A673 (cell line): ENCODE measurements around the gene KCNE4. TPM values are rescaled to one million over a fixed set of nuclear protein-coding genes. Genes with fewer than 3 reads are reported as not detected.

Experiments used
- BruUV-seq: library from RNA; stranded (reverse); fragments of 400-500 nt; replicated peaks from 2 replicates; lab custom pipeline; 2021; lab: Mats Ljungman, UMichigan
- CTCF ChIA-PET: fragments of 300-600 bp; sonication (Branson Sonifier 250); formaldehyde crosslinking; loops from one replicate; lab custom pipeline; 2022; ENCODE audit warnings: antibody characterized with exemption; lab: Charles Lee
- POLR2A ChIA-PET: fragments of 300-600 bp; sonication (Branson Sonifier 250); formaldehyde crosslinking; loops from one replicate; lab custom pipeline; 2022; ENCODE audit warnings: antibody characterized with exemption; ENCODE audit not compliant: low non-redundant PET; lab: Charles Lee
- DNase-seq: peaks from one replicate; pipeline ENCODE4 v3.0.0-alpha.2; 2015; ENCODE audit warnings: low spot score
- H3K27ac ChIP-seq: fragments of 200-600 bp; sonication (generic); 2 replicates; pipeline ENCODE4 v1.5.1; 2016; ENCODE audit warnings: mixed run types, low read depth, mild to moderate bottlenecking, mixed read lengths, antibody characterized with exemption, low read length; ENCODE audit not compliant: poor library complexity, severe bottlenecking
- H3K27me3 ChIP-seq: fragments of 200-600 bp; sonication (generic); replicated peaks from 2 replicates; pipeline ENCODE4 v1.6.1; 2017; ENCODE audit warnings: mixed run types, low read depth, mild to moderate bottlenecking, mixed read lengths, antibody characterized with exemption, low read length; ENCODE audit not compliant: insufficient read depth, poor library complexity
- H3K36me3 ChIP-seq: fragments of 200-600 bp; sonication (generic); 2 replicates; pipeline ENCODE4 v1.6.1; 2016; ENCODE audit warnings: mixed run types, mild to moderate bottlenecking, mixed read lengths, antibody characterized with exemption, low read length; ENCODE audit not compliant: insufficient read depth, poor library complexity, severe bottlenecking
- H3K4me1 ChIP-seq: fragments of 200-600 bp; sonication (generic); 2 replicates; pipeline ENCODE4 v1.6.1; 2017; ENCODE audit warnings: mixed run types, mild to moderate bottlenecking, mixed read lengths, antibody characterized with exemption, low read length; ENCODE audit not compliant: insufficient read depth, poor library complexity, severe bottlenecking
- H3K4me3 ChIP-seq: fragments of 200-600 bp; sonication (generic); 2 replicates; pipeline ENCODE4 v1.5.1; 2016; ENCODE audit warnings: low read depth, mixed run types, mild to moderate bottlenecking, mixed read lengths, low read length; ENCODE audit not compliant: poor library complexity, severe bottlenecking
- H3K9me3 ChIP-seq: fragments of 200-600 bp; sonication (generic); 2 replicates; pipeline ENCODE4 v1.6.1; 2016; ENCODE audit warnings: mixed run types, low read depth, mild to moderate bottlenecking, mixed read lengths, antibody characterized with exemption, low read length; ENCODE audit not compliant: poor library complexity, severe bottlenecking
- EZH2 ChIP-seq: fragments of 200-600 bp; sonication (generic); IDR thresholded peaks from 2 replicates; pipeline ENCODE4 v1.6.1; 2017; ENCODE audit warnings: borderline replicate concordance, low read depth, mild to moderate bottlenecking, mixed read lengths, antibody characterized with exemption, low read length; ENCODE audit not compliant: poor library complexity, severe bottlenecking
- intact Hi-C: fragments of 100-400 bp; cut with micrococcal nuclease; formaldehyde crosslinking; loops from one replicate; pipeline ENCODE4 v1.10.0; 2022; ENCODE audit not compliant: unreplicated experiment
- total RNA-seq: library from RNA; stranded (reverse); gene quantifications from 2 replicates; pipeline ENCODE4 v1.2.3, GENCODE V29; 2021
- TF ChIP-seq, protein P1 (sequence below): fragments of 300-800, 200-600 bp; sonication (generic); conservative IDR thresholded peaks from 2 replicates; pipeline ENCODE4 v1.5.1; 2017; ENCODE audit warnings: low read depth, mild to moderate bottlenecking, antibody characterized with exemption, low read length, moderate library complexity, mixed read lengths

KCNE4 gene
- total RNA-seq, 1 experiment from 2014 or later: 82.5 TPM

DNA sequence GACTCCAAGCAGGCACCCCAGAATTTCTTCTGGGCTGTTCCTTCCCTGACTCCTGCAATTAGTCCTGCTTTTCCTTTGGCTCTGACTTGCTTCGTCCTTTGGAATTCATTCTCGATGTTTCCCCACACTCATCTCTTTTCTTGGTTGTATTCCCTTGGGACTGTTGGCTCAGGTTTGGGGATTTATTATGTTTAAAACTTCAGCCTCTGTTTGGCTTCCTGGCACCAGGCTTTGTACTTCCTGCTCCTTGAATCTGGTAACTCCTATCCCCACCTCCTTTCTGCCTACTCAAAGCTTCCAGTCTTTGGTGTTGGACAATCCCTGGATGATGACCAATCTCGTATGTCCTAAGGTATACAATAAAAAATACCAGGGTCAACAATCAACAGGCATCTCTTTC lies 1.8 kb upstream of the KCNE4 start:
- H3K9me3 ChIP-seq: no peaks in the 10 kb centered on the region
- peaks cover 50% of the 10 kb centered on the region for H3K4me1 ChIP-seq
- no peak for DNase-seq
- intact Hi-C loops: loop anchor here (5.0 kb wide), 1 partner anchor 78 kb away; no protein-coding TSS in a partner anchor
- no peaks in the 10 kb centered on the region for H3K27me3 ChIP-seq
- H3K4me3 ChIP-seq: no peak overlapping the region
- H3K36me3 ChIP-seq: peaks cover 16% of the 10 kb centered on the region
- POLR2A ChIA-PET: no interaction called here
- BruUV-seq: no TSS peak
- no peak overlapping the region for H3K27ac ChIP-seq
- TF ChIP-seq EZH2: no peak
- TF ChIP-seq, protein P1, sequence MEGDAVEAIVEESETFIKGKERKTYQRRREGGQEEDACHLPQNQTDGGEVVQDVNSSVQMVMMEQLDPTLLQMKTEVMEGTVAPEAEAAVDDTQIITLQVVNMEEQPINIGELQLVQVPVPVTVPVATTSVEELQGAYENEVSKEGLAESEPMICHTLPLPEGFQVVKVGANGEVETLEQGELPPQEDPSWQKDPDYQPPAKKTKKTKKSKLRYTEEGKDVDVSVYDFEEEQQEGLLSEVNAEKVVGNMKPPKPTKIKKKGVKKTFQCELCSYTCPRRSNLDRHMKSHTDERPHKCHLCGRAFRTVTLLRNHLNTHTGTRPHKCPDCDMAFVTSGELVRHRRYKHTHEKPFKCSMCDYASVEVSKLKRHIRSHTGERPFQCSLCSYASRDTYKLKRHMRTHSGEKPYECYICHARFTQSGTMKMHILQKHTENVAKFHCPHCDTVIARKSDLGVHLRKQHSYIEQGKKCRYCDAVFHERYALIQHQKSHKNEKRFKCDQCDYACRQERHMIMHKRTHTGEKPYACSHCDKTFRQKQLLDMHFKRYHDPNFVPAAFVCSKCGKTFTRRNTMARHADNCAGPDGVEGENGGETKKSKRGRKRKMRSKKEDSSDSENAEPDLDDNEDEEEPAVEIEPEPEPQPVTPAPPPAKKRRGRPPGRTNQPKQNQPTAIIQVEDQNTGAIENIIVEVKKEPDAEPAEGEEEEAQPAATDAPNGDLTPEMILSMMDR: no peak
- CTCF ChIA-PET: no interaction called here

DNA sequence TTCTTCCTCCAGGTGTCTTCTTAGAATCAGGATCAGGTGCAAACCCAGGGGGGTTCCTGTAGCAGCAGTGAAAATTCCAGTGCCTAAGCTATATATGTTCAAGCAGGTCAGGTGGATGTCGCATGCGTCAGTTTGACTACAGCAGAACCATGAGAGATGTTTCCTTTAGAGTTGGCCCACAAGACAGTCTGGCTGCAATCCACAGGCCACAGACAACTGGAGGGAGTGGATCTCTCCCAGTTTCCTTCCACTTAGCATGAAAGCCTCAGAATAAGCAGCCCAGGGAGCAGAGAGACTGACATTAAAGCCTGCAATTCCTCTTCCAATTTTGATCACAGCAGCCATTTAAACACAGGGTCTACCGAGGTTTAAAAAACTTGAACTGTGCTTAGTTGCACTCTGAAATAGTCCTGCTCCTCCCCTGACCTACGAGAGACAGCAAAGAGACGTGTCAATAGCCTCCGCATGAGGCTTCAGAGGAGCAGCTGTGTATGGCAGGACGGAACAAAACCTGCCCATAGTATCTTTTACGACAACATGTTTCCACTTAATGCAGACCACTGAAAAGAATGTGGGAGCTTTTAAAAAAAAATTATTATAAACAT lies 988 bp upstream of the KCNE4 start:
- Histone ChIP-seq H3K27me3 (no peaks in the 10 kb centered on the region), H3K4me1 (peaks cover 57% of the 10 kb centered on the region), H3K36me3 (peaks cover 21% of the 10 kb centered on the region), H3K9me3 (no peaks in the 10 kb centered on the region), H3K27ac (peak overlapping the region; percentile 94), H3K4me3 (peak overlapping the region; percentile 69)
- POLR2A ChIA-PET: interaction anchor here (0.6 to 0.7 kb wide), 2 partner anchors 8 to 210 kb away, joined by 3 read pairs; no protein-coding TSS in a partner anchor
- BruUV-seq: no TSS peak
- CTCF ChIA-PET: interaction anchor here (0.8 kb wide), 1 partner anchor 388 kb away, joined by 9 read pairs; no protein-coding TSS in a partner anchor
- DNase-seq: no peak
- intact Hi-C loops: loop anchor here (5.0 kb wide), 1 partner anchor 79 kb away; no protein-coding TSS in a partner anchor
- TF ChIP-seq EZH2: no peak
- TF ChIP-seq, protein P1: no peak

DNA sequence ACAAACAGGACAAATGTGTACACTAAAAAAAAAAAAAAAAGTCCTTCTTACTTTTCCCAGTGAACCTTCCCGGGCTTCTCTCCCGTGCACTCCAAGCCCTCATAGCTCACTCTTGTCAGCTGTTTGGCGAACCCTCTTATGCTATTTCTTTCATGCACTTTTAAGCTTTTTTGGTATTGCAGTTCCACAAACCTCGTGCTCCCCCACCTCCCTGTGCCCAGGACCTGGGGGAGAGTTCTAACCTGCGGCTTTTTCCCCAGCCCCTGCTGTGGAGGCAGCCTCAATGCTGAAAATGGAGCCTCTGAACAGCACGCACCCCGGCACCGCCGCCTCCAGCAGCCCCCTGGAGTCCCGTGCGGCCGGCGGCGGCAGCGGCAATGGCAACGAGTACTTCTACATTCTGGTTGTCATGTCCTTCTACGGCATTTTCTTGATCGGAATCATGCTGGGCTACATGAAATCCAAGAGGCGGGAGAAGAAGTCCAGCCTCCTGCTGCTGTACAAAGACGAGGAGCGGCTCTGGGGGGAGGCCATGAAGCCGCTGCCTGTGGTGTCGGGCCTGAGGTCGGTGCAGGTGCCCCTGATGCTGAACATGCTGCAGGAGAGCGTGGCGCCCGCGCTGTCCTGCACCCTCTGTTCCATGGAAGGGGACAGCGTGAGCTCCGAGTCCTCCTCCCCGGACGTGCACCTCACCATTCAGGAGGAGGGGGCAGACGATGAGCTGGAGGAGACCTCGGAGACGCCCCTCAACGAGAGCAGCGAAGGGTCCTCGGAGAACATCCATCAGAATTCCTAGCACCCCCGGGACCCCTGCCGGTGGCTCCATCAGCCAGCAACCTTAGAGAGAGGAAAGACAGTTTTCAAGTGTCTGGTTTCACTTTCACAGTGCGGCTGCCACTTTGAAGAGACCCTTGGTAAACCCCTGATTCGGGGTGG lies 826 bp downstream of the KCNE4 start:
- TF ChIP-seq, protein P1: no peak
- no peak for TF ChIP-seq EZH2
- CTCF ChIA-PET: no interaction called here
- Histone ChIP-seq H3K4me1 (peaks cover 60% of the 10 kb centered on the region), H3K27me3 (no peaks in the 10 kb centered on the region), H3K27ac (peak overlapping the region; percentile 94), H3K4me3 (peak overlapping the region; percentile 69), H3K36me3 (peaks cover 24% of the 10 kb centered on the region), H3K9me3 (no peaks in the 10 kb centered on the region)
- peak; percentile 62 for DNase-seq
- TSS peak; percentile 87 for BruUV-seq
- intact Hi-C loops: loop anchor here (5.0 kb wide), 1 partner anchor 81 kb away; no protein-coding TSS in a partner anchor
- POLR2A ChIA-PET: interaction anchor here (0.7 kb wide), 1 partner anchor 67 kb away, joined by 3 read pairs; no protein-coding TSS in a partner anchor
